ENCODE results near the gene SLC25A13. TPM values are rescaled to one million over a fixed set of nuclear protein-coding genes. Genes with fewer than 3 reads are reported as not detected.

SLC25A13 gene
- total and polyA plus RNA-seq, 2 of the 8 experiments (the other 6 are each of a cell fraction or from before 2014, with no cell fraction given), result 30.8 to 85.4 TPM

DNA sequence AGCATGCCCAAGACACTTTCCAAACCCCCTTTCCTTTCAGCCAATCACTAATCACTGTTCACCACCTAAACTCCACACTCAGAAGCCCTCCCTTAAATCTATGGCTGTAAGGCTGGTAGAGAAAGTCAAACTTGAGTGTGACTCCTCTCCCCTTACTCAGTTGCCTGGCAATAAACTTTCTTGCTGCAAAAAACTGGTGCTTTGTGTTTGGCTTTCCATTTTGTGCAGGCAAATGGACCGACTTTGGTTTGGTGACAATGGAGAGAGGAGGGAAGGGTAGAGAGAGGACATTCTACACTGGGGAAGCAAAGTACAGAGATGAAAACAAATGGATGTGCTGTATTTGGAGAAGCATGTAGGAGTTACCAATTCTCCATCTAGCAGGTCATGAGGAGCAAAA is 84.9 kb downstream of the SLC25A13 start:
- Histone ChIP-seq H3K4me3 (ENCODE audit: extremely low read depth in 1 of 4, insufficient read depth in 2 of 4, low read depth in 3 of 4, low read length in 4 of 4) (no peak overlapping the region), H3K56ac (replicated peaks; ENCODE audit: insufficient read length, low read depth, low read length) (no peak overlapping the region), H3K4ac (replicated peaks; ENCODE audit: insufficient read length, low read depth, low read length) (no peak overlapping the region), H2BK120ac (replicated peaks; ENCODE audit: low read depth, low read length) (no peak overlapping the region), H4K91ac (replicated peaks; ENCODE audit: insufficient read length, low read length) (no peak overlapping the region), H3K4me2 (ENCODE audit: insufficient read depth in 1 of 2, low read depth in 2 of 2, low read length in 2 of 2) (no peak overlapping the region), H2BK12ac (ENCODE audit: low read depth, low read length) (no peak overlapping the region), H4K5ac (ENCODE audit: insufficient read length, low read depth, low read length) (no peak overlapping the region), H3K14ac (ENCODE audit: insufficient read length) (no peak overlapping the region), H2BK20ac (ENCODE audit: low read length) (no peak overlapping the region), H2BK15ac (ENCODE audit: low read length) (no peak overlapping the region), H2BK5ac (ENCODE audit: low read depth, low read length) (no peak overlapping the region), H3K23me2 (ENCODE audit: low read depth, low read length) (no peaks in the 10 kb centered on the region), H2AFZ (ENCODE audit: low read length) (no peak overlapping the region), H3K79me1 (ENCODE audit: low read depth, low read length) (peaks cover 9% of the 10 kb centered on the region; the same call in 1 of the 2 replicates), H3K27me3 (replicated peaks in 1 of 4; ENCODE audit: control insufficient read depth in 3 of 4, extremely low read depth in 1 of 4, insufficient read depth in 3 of 4, low read length in 3 of 4) (no peaks in the 10 kb centered on the region), H3K36me3 (ENCODE audit: control insufficient read depth in 2 of 4, insufficient read depth in 4 of 4, low read length in 3 of 4) (peaks cover 0 to 7% (median 0%) of the 10 kb centered on the region in 4 experiments; a peak in 2 of 8 replicates), H3K27ac (ENCODE audit: low read depth, low read length) (no peak overlapping the region), H3K9ac (replicated peaks in 1 of 4; ENCODE audit: extremely low read depth in 1 of 4, low read depth in 3 of 4, low read length in 3 of 4) (no peak overlapping the region), H2AK5ac (ENCODE audit: low read depth, low read length) (no peak overlapping the region), H3K9me3 (ENCODE audit: insufficient read depth in 2 of 2, low read depth in 1 of 2, low read length in 1 of 2) (no peaks in the 10 kb centered on the region), H3K18ac (ENCODE audit: extremely low read depth, low read length) (no peak overlapping the region), H4K8ac (ENCODE audit: extremely low read depth, insufficient read depth, low read length) (no peak overlapping the region), H4K20me1 (replicated peaks in 1 of 2; ENCODE audit: control insufficient read depth in 1 of 2, insufficient read depth in 2 of 2, low read length in 2 of 2) (peaks cover 0 to 3% of the 10 kb centered on the region in 2 experiments), H3K4me1 (replicated peaks in 1 of 4; ENCODE audit: control insufficient read depth in 3 of 4, insufficient read depth in 4 of 4, low read length in 3 of 4) (no peaks in the 10 kb centered on the region), H3K79me2 (ENCODE audit: control insufficient read depth in 1 of 2, insufficient read depth in 2 of 2, low read length in 2 of 2) (0 out of 4 replicates have a peak, but pooled peaks cover 0 to 5% of the 10 kb centered on the region in 2 experiments), H3K23ac (ENCODE audit: insufficient read length) (no peak overlapping the region)
- no peak for DNase-seq (ENCODE audit: low read depth in 1 of 2, low spot score in 2 of 2)
- WGBS, 2 experiments (ENCODE audit: extremely low coverage in 1 of 2, insufficient coverage in 1 of 2, insufficient read length in 1 of 2, insufficient replicate concordance in 2 of 2, low coverage in 1 of 2, low lambda C conversion rate in 2 of 2, missing lambda C conversion rate in 1 of 2), result 90% methylated on average over 1 of the region's 1 CpG; no CpG with 5 or more reads in 1 of the 2 experiments
- POLR2A ChIA-PET (ENCODE audit: partially characterized antibody), result no interaction called here
- CTCF ChIA-PET (ENCODE audit: partially characterized antibody), result no interaction called here
- no peak for FAIRE-seq
- TF ChIP-seq CBX8 (IDR thresholded peaks at IDR 0.05; ENCODE audit: borderline replicate concordance, low read depth, low read length) (no peak), RNF2 (IDR thresholded peaks at IDR 0.05; ENCODE audit: borderline replicate concordance, low read depth, low read length, missing control alignments, poor library complexity, severe bottlenecking) (no peak), BCL11A (IDR thresholded peaks at IDR 0.05; ENCODE audit: low read depth in 2 of 2, low read length in 2 of 2) (no peak), SUZ12 (IDR thresholded peaks at IDR 0.05; ENCODE audit: low read length) (no peak), TAF1 (IDR thresholded peaks at IDR 0.05; ENCODE audit: low read depth, low read length) (no peak), MAFK (IDR thresholded peaks at IDR 0.05; ENCODE audit: low read depth, low read length) (no peak), JUND (IDR thresholded peaks at IDR 0.05; ENCODE audit: low read length) (no peak), SP1 (IDR thresholded peaks at IDR 0.05; ENCODE audit: low read depth, low read length) (no peak), SAP30 (IDR thresholded peaks at IDR 0.05; ENCODE audit: insufficient read depth, insufficient replicate concordance, low read length) (no peak), RAD21 (IDR thresholded peaks at IDR 0.05 in 1 of 2, conservative IDR thresholded peaks at IDR 0.05 in 1 of 2; ENCODE audit: low read depth in 2 of 2, low read length in 2 of 2) (no peak)
- TF ChIP-seq, protein P1, sequence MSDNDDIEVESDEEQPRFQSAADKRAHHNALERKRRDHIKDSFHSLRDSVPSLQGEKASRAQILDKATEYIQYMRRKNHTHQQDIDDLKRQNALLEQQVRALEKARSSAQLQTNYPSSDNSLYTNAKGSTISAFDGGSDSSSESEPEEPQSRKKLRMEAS (IDR thresholded peaks at IDR 0.05), result no peak

All from H1 (cell line).